HEK293T (cell line): ENCODE data around the gene ZNF562.
"Not testable (repeated sequence)": the region's sequence is repeated elsewhere in the genome, so short reads cannot be mapped to it uniquely, and the experiment has no call there.

Source experiments
- CTCF ChIA-PET: fragments of 350-600 bp; formaldehyde crosslinking; extraction: SDS; loops from one replicate; lab custom pipeline; 2021; ENCODE audit warnings: antibody characterized with exemption, inconsistent platforms; lab: Yijun Ruan, JAX
- POLR2A ChIA-PET: fragments of 350-600 bp; formaldehyde crosslinking; extraction: SDS; loops from one replicate; lab custom pipeline; 2020; ENCODE audit warnings: antibody characterized with exemption, inconsistent platforms; lab: Yijun Ruan, JAX
- DNase-seq: peaks from one replicate; pipeline ENCODE4 v3.0.0; 2012; ENCODE audit warnings: mixed read lengths; ENCODE audit errors: extremely low spot score
- ARNT ChIP-seq: fragments of 450-650 bp; IDR thresholded peaks from 2 replicates; pipeline ENCODE4 v1.6.1; 2017; ENCODE audit warnings: mild to moderate bottlenecking
- BHLHE40 ChIP-seq: fragments of 450-650 bp; IDR thresholded peaks from 2 replicates; pipeline ENCODE4 v1.6.1; 2016; ENCODE audit warnings: mild to moderate bottlenecking, moderate library complexity, borderline replicate concordance
- CTBP1 ChIP-seq: fragments of 450-650 bp; IDR thresholded peaks from 2 replicates; pipeline ENCODE4 v1.6.1; 2016; ENCODE audit warnings: borderline replicate concordance
- ELF4 ChIP-seq: fragments of 450-650 bp; IDR thresholded peaks from 2 replicates; pipeline ENCODE4 v1.6.1; 2017; ENCODE audit warnings: antibody characterized with exemption
- FOXA1 ChIP-seq: fragments of 450-650 bp; IDR thresholded peaks from 2 replicates; pipeline ENCODE4 v1.6.1; 2016; ENCODE audit warnings: mild to moderate bottlenecking
- FOXK2 ChIP-seq: fragments of 450-650 bp; IDR thresholded peaks from 2 replicates; pipeline ENCODE4 v1.6.1; 2016; ENCODE audit warnings: mild to moderate bottlenecking
- FOXM1 ChIP-seq: fragments of 450-650 bp; IDR thresholded peaks from 2 replicates; pipeline ENCODE4 v1.6.1; 2017; ENCODE audit warnings: mild to moderate bottlenecking, borderline replicate concordance
- HDGF ChIP-seq: fragments of 450-650 bp; IDR thresholded peaks from 2 replicates; pipeline ENCODE4 v1.6.1; 2017; ENCODE audit warnings: antibody characterized with exemption, borderline replicate concordance
- L3MBTL2 ChIP-seq: fragments of 450-650 bp; conservative IDR thresholded peaks from 2 replicates; pipeline ENCODE4 v1.6.1; 2016; ENCODE audit warnings: mild to moderate bottlenecking
- LEF1 ChIP-seq: fragments of 450-650 bp; IDR thresholded peaks from 2 replicates; pipeline ENCODE4 v1.6.1; 2017; ENCODE audit warnings: mild to moderate bottlenecking, borderline replicate concordance
- NFRKB ChIP-seq: fragments of 450-650 bp; IDR thresholded peaks from 2 replicates; pipeline ENCODE4 v1.6.1; 2016; ENCODE audit warnings: mild to moderate bottlenecking, moderate library complexity
- SP1 ChIP-seq: fragments of 450-650 bp; IDR thresholded peaks from 2 replicates; pipeline ENCODE4 v1.6.1; 2017
- SUZ12 ChIP-seq: fragments of 450-650 bp; IDR thresholded peaks from 2 replicates; pipeline ENCODE4 v1.6.1; 2016; ENCODE audit warnings: mild to moderate bottlenecking
- TARDBP ChIP-seq: fragments of 450-650 bp; IDR thresholded peaks from 2 replicates; pipeline ENCODE4 v1.6.1; 2016
- ZNF384 ChIP-seq: fragments of 450-650 bp; IDR thresholded peaks from 2 replicates; pipeline ENCODE4 v1.6.1; 2016
- TF ChIP-seq, protein P1 (sequence below): fragments of 450-650 bp; IDR thresholded peaks from 2 replicates; pipeline ENCODE4 v1.6.1; 2016

ZNF562 gene

GRCh38 chr19:9671655-9672054 lies 3.2 kb downstream of the ZNF562 start:
- ChIA-PET POLR2A (no interaction called here), CTCF (no interaction called here)
- no peak for DNase-seq
- TF ChIP-seq BHLHE40, result no peak
- no peak for TF ChIP-seq FOXK2
- no peak for TF ChIP-seq LEF1
- no peak for TF ChIP-seq HDGF
- TF ChIP-seq SP1, result no peak
- TF ChIP-seq ZNF384, result no peak
- TF ChIP-seq SUZ12, result no peak
- TF ChIP-seq NFRKB, result no peak
- TF ChIP-seq CTBP1, result no peak
- no peak for TF ChIP-seq TARDBP
- TF ChIP-seq FOXM1, result no peak
- TF ChIP-seq L3MBTL2, result no peak
- no peak for TF ChIP-seq FOXA1

GRCh38 chr19:9668544-9668943 lies 6.4 kb downstream of the ZNF562 start:
- TF ChIP-seq HDGF (no peak), CTBP1 (no peak), SUZ12 (no peak), BHLHE40 (no peak), ELF4 (no peak), LEF1 (no peak), L3MBTL2 (no peak), TARDBP (no peak), ZNF384 (no peak), ARNT (no peak), FOXK2 (no peak), FOXM1 (no peak), SP1 (no peak), NFRKB (no peak), FOXA1 (no peak)
- TF ChIP-seq, protein P1, sequence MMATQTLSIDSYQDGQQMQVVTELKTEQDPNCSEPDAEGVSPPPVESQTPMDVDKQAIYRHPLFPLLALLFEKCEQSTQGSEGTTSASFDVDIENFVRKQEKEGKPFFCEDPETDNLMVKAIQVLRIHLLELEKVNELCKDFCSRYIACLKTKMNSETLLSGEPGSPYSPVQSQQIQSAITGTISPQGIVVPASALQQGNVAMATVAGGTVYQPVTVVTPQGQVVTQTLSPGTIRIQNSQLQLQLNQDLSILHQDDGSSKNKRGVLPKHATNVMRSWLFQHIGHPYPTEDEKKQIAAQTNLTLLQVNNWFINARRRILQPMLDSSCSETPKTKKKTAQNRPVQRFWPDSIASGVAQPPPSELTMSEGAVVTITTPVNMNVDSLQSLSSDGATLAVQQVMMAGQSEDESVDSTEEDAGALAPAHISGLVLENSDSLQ, result no peak
- no peak for DNase-seq
- ChIA-PET CTCF (no interaction called here), POLR2A (no interaction called here)

GRCh38 chr19:9667898-9668297 lies 7.0 kb downstream of the ZNF562 start:
- no peak for DNase-seq
- ChIA-PET CTCF (no interaction called here), POLR2A (no interaction called here)
- TF ChIP-seq FOXA1 (no peak), BHLHE40 (no peak), L3MBTL2 (no peak), ELF4 (no peak), TARDBP (no peak), SUZ12 (no peak)

- ChIA-PET CTCF (no interaction called here), POLR2A (no interaction called here)
- no peak for DNase-seq
Observed at GRCh38 chr19:9658769-9659168, 16.1 kb downstream of the ZNF562 start.

GRCh38 chr19:9653066-9653555 lies 21.8 kb downstream of the ZNF562 start:
- POLR2A ChIA-PET, DNase-seq, CTCF ChIA-PET: not testable (repeated sequence)

More at GRCh38 chr19:9658769-9659168, 16.1 kb downstream of the ZNF562 start:
- no peak for TF ChIP-seq LEF1
- TF ChIP-seq, protein P1, result no peak
- no peak for TF ChIP-seq ELF4
- TF ChIP-seq ZNF384, result no peak
- no peak for TF ChIP-seq ARNT
- no peak for TF ChIP-seq FOXK2
- no peak for TF ChIP-seq SP1
- no peak for TF ChIP-seq SUZ12
- TF ChIP-seq BHLHE40, result no peak
- TF ChIP-seq L3MBTL2, result no peak
- TF ChIP-seq NFRKB, result no peak
- TF ChIP-seq TARDBP, result no peak
- TF ChIP-seq FOXA1, result no peak

- POLR2A ChIA-PET, result interaction anchor here (0.9 kb wide), 1 partner anchor 9 kb away, joined by 3 read pairs; no protein-coding TSS in a partner anchor
- CTCF ChIA-PET, DNase-seq: not testable (repeated sequence)
Observed at GRCh38 chr19:9651464-9651863, 23.4 kb downstream of the ZNF562 start.

DNA sequence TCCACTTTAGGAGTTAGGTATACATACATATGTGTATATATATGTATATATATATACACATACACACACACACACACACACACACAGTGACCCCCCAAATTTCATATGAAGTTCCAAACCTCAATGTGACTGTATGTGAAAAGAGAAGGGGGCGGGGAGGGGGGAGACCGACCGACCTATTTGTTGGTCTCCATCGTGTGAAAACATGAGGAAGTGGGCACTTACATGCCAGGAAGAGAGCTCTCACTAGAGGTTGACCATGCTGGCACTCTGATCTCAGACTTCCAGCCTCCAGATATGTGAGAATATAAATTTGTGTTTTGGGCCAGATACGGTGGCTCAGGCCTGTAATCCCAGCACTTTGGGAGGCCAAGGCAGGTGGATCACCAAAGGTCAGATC lies 24.6 kb downstream of the ZNF562 start:
- no peak for DNase-seq
- POLR2A ChIA-PET, result no interaction called here
- CTCF ChIA-PET, result no interaction called here
- TF ChIP-seq, protein P1, result no peak
